NCI-H774 (cell line): Measurements from ENCODE around the gene URAD.

Source experiments
- DNase-seq: peaks from one replicate; lab custom pipeline; 2025; lab: John Stamatoyannopoulos, UW

The URAD gene

DNA sequence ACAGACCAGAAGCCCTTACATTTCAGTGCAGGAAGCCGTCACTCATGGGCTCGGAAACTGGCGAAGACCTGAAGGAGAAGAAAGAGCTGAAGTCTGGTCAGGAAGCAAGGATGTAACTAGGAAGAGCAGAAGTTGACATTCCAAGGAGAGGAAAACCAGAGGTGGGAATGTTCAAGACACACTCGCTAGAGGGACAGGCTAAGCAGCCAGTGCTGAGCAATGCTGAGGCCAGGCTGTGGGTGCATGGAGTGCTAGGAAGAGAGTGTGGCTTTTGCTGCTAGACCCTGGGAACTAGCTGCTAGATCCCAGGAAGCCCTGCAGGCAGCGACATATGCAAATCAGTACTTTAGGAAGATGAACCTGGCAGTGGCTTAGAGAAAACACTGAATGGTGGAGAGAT is 12.1 kb upstream of the URAD start:
- no peak for DNase-seq

DNA sequence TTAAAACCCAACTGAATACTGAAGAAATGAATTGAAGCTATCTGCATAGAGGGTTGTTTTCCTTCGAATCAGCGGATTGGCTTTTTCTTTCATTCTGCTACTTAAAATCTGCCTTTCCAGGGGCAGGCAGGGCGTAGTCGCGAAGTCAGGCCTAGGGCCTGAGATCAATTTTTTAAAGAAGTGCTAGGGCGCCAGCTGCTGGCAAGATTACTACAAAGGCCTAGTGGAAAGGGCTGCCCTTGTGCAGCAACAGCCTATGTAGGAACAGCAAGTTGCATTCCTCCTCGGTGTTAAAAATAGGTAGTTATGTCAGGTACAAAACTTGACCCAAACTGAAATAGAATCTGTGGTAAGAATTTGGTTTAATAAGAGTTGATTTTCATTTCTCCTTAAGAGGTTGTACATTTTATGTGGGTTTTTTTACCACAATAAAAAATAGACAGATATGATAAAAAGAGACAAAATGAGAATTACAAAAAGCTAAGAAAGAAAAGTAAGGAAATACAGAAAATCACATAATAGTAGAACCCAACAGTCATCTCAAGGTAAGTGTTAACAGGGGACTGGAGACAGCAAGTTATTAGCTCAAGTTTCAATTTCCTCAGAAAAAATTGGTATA is 9.5 kb upstream of the URAD start:
- no peak for DNase-seq

- no peak for DNase-seq
These were observed 3.4 kb upstream of the URAD start for GRCh38 chr13:27991881-27992280.

- no peak for DNase-seq
These were observed 2.9 kb downstream of the URAD start for GRCh38 chr13:27985600-27985999.

DNA sequence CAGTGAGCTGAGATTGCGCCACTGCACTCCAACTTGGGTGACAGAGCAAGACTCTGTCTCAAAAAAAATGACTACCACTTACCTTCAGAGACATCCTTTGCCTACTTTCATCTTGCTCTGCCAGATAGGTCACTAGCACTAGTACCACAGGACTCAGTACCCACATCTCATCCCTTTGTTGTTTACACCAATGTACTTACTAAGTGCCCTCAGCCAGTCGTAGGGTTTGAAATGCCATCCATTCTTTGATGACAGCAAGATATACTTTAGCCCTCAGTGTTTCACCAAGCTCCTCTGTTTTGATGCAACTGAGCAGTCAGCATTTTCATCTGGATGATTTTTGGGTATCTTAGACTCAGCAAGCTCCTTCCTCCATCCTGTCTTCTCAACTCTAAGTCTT is 6.1 kb downstream of the URAD start:
- DNase-seq = no peak

DNA sequence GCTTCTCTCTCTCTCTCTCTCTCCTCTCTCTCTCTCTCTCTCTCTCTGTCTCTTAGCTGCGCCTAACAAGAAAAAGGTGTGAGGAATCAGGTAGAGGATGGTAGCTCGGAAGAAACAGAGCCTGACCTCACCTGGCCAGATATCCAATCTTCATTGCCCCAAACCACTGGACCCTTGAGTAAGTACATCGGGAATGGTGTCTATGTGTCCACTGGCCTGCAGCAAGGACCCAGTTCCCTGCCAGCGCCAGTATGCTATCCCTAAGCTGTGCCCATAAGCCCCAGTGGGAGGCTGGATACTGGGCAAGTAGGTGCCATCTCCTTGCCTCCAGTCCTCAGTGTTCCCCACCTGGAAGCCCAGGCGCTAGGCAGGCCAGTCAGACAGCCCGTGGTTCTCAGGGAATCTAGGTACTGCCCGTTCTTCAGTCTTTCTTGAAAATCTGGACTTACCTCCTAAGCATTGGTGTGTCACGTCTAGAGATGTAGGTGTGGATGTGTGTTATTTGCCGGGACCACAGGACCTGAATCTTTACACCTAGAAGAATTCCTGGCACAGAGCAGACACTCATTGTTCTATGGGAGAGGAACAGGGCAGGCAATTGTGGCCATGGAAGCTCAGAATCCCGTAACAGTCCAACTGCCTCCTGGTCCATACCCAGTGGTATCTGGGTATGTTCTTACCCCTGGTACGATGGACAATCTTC is 7.3 kb downstream of the URAD start:
- no peak for DNase-seq

GRCh38 chr13:27980280-27980998 is 8.1 kb downstream of the URAD start:
- DNase-seq = no peak

DNA sequence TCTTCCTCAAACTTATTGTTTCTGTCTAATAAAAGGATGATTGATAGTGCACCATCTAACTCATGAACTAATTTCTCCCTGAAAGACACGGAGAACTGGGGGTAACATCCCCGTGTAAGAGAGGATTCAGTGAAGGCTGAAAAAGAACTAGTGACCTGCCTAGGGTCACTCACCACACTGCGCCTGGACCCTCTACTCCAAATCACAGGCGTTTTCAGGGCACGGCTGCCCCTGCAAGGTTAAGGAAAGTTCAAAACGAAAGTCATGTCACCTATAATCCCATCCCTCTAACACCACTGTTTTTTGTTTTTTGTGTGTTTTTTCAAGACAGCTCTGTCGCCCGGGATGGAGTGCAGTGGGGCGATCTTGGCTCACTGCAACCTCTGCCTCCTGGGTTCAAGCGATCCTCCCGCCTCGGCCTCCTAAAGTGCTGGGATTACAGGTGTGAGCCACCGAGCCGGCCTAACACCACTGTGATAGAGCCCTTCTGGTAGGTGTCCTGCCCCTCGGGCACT is 8.7 kb downstream of the URAD start:
- DNase-seq = no peak

GRCh38 chr13:27979001-27979643 is 9.4 kb downstream of the URAD start:
- DNase-seq = no peak

DNA sequence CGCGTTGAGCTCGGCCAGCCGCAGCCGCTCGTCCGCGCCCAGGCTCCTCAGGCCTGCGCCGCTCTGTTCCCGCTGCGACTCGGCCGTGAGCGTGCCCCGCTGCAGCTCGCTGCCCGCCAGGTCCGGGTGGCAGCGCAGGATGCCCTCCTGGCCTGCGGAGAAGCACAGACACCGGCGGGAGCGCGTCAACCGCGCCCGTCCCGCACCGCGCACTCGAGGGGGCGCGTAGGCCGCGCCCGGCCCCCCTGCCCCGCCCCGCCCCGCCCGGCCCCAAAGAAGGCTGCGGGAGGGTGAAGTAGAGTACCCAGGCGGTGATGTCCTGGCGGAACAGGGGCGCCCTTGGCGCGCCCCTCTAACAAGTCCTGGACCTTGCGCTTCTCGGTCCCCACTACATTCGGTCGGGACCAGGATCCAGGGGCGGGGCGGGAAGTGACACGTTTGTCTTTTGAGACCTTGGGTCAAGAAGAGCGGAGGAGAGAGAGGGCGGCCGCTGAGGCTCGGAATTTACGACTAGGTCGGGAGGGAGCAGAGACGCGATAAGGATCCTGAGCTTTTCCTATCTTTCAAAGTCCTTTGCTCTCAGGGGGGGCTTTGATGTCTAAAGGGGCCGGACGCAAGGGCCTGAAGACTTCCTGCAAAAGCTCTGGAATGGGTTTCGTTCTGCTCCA is 10.1 kb downstream of the URAD start:
- no peak for DNase-seq

DNA sequence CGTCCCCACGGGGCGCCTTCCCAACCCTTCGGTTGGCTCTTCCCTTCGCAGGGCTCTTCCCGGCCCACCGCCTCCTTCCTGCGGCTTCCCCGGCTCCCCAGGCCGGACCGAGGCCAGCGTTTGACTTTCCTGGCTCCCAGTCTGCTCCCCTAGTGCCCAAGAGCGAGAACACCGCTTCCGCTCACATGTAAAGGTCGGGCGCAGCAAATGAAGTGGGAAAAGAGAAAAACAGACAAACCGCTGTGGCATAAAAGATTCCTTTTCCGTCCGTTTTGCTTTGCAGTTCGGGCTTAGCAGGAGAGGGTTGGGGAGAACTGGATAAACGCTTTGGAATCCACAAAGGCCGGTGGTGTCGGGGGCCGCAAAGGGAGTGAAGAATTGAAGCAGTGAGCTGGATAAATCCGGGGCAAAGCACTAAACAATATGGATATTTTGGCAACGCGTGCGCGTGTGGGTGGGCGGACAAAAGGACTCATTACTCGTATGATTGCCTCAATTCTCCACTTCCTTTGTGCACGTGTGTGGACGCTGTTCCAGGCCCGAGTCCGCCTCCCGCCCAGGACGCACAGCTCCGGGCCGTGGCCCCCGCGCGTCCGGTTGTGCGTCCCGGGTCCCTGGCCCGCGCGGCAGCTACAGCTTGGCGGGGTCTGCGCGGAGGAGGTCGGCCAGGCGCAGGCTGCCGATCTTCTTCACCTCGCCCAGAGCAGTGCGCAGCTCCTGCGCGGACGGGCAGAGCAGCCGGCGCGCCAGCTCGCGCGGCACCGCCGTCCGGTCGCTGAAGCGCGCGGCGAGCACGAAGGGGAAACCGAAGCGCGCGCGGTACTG is 10.8 kb downstream of the URAD start:
- DNase-seq = no peak

GRCh38 chr13:27976362-27977091 is 12.0 kb downstream of the URAD start:
- no peak for DNase-seq

DNA sequence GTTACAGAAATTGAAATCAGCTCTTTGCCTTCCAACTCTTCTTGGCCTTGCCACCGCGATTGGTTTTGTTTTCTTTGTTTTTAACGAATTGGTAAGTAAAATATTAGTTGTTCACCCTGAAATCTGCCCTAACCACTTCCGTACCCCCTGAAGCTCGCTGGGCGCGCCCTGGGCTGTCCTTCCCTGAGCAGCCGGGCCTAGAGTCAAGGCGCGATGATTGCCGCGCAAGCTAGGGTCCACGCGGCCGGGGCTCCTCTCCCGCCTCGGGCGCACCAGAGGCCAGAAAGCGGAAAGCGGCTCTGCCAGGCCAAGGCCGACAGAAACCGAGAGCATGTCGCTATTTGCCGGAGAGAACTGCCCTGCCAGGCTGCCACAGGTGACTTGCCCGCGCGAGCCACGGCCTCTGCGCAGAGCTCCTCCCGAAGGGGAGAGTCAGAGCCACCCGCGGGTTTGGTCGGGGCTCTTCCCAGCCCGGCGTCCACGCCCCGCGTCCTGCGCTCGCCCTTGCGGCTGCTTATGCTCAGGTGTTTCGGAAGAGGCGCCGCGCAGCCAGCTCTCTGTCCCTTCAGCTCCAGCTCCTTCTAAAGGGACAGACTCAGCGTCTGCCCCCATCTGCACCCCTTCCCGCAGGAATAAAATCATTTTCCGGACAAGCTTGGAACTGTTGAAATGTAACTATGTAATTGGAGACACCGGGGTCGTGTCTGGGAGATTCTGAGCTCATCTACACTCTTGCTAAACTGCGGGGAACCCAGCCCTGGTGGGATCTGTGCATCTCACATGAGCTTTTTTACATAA is 12.7 kb downstream of the URAD start:
- DNase-seq = no peak

GRCh38 chr13:27973961-27974662 is 14.4 kb downstream of the URAD start:
- no peak for DNase-seq

- DNase-seq = no peak
These were observed 15.2 kb downstream of the URAD start for GRCh38 chr13:27973291-27973690.

- no peak for DNase-seq
These were observed 16.0 kb downstream of the URAD start for GRCh38 chr13:27972478-27972820.

- DNase-seq = no peak
These were observed 16.6 kb downstream of the URAD start for GRCh38 chr13:27971776-27972477.

DNA sequence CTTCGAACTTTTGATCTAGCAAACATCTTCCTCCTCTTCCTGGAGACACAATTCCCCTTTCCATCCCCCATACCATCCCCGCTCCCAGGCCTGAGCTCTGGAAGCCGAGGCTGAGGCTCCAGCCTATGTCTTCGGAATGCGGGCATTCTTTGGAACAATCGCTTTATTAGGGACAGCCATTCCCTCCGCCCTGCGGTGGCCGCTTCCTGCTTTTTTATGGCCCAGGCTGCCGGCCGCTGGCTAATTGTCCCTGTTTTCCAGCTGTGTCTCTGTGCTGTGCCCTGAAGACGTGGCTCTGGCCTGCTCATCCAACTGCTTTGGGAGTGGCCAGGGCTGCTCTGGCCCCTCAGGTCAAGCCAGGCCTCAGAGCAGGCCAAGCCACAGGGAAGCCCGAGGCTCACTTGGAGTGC is 17.3 kb downstream of the URAD start:
- DNase-seq = no peak
